Inferior parietal cortex (tissue), 1 donor: ENCODE measurements around the gene EPN3.

Experiments
- DNase-seq: peaks from one replicate; pipeline ENCODE4 v3.0.0-alpha.2; 2016; ENCODE audit errors: extremely low spot score

EPN3 gene

DNA sequence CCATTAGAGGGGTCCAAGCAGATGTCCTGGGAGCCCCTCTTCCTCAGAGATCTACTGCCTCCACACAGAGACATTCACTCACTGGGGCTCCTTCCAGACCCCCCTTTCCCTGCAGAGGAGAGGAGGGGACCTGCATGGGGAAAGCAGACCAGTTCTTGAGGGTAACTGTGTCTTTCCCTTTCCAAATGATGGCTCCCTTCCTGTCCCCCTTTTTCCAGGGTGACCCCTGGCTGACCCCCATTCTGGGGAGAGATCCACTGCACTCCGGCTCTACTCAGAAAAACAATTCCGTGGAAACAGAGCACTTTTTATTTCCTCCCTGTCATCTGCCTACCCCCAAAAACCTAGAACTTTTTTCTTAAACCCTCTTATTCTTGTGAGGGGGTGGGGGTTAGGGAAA, 34.4 kb downstream of the EPN3 start:
- DNase-seq: no peak

DNA sequence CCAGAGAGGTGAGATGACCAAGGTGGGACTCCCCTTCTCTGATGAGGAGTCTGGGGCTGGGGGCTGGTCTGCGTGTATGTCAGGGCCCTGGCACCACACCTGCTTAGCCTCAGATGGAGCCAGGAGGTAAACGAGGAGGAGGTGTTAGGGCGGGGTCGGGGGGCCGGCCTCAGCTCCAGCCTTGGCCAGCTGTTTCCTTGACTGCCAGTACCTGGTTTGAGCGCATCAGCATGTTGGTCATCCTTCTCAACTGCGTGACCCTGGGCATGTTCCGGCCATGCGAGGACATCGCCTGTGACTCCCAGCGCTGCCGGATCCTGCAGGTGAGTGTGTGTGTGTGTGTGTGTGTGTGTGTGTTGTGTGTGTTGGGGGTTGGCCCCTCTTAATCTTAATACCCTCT, 36.1 kb downstream of the EPN3 start:
- DNase-seq: no peak

DNA sequence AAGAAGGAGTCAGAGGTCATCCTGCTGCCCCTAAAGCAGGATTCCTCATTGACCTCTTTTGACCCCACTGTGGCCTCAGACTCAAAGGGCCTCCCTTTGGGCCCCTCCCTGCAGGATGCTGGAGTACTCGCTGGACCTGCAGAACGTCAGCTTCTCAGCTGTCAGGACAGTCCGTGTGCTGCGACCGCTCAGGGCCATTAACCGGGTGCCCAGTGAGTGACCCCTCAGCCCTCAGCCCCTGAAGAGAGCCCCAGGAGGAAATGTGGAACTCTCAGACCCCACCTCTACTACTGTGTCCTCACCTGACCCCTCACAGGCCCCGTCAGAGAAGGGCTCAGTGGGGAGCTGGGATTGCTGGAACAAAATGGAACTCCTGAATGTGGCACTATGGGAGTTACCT, 37.1 kb downstream of the EPN3 start:
- no peak for DNase-seq

DNA sequence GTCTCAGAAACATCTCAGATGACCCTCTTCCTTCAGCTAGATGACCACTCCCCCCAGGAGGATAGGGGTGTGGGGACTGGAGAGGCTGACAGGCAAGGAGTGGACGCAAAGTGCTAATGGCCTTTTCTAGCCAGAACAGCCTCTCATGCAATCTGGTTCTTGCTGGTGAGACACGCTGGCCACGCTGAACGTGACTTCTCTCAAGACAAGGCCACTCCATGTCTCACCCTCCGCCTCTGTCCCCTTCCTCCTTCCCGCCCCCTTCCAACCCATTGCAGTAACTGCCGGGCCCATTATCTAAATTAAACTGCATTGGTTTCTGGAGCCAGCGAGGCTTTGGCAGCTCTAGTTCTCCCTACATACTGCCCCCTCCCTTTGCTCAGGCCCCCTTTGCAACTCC, 37.5 kb downstream of the EPN3 start:
- no peak for DNase-seq

DNA sequence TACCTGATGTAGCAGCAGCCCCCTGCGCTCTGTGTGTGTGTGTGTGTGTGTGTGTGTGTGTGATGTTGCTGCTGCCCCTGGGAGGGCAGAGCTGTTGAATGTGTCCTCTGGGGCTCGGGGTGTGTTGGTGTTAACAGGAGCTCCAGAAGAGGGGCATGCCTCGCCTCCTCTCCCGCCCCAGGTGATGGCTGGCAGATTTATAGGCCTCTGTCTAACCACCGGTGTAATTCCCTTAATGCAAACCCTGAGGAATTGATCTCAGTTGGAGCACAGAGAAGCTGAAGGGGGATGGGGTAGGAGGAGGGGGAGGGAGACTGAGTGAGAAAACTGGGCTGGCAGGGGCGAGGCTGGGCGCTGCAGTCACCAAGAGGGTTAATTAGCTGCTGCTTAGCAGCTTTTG, 38.0 kb downstream of the EPN3 start:
- no peak for DNase-seq

DNA sequence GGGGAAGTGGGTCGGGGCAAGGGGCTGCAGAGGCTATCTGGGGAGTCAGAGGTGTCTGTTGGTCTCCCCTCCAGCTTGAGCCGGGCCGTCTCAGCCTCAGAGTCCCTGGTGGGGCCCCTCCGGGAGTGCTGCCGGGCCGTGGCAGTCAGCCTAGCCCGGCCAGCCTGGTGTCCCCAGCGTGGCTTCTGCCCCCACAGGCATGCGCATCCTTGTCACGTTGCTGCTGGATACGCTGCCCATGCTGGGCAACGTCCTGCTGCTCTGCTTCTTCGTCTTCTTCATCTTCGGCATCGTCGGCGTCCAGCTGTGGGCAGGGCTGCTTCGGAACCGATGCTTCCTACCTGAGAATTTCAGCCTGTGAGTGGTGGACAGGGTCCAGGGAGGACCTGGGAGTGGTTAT, 39.1 kb downstream of the EPN3 start:
- DNase-seq: no peak

DNA sequence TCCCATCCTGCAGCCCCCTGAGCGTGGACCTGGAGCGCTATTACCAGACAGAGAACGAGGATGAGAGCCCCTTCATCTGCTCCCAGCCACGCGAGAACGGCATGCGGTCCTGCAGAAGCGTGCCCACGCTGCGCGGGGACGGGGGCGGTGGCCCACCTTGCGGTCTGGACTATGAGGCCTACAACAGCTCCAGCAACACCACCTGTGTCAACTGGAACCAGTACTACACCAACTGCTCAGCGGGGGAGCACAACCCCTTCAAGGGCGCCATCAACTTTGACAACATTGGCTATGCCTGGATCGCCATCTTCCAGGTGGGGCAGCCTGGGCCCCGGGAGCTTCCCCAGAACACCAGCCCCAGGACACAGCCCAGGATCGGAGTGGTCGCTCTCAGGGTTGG, 40.0 kb downstream of the EPN3 start:
- no peak for DNase-seq

DNA sequence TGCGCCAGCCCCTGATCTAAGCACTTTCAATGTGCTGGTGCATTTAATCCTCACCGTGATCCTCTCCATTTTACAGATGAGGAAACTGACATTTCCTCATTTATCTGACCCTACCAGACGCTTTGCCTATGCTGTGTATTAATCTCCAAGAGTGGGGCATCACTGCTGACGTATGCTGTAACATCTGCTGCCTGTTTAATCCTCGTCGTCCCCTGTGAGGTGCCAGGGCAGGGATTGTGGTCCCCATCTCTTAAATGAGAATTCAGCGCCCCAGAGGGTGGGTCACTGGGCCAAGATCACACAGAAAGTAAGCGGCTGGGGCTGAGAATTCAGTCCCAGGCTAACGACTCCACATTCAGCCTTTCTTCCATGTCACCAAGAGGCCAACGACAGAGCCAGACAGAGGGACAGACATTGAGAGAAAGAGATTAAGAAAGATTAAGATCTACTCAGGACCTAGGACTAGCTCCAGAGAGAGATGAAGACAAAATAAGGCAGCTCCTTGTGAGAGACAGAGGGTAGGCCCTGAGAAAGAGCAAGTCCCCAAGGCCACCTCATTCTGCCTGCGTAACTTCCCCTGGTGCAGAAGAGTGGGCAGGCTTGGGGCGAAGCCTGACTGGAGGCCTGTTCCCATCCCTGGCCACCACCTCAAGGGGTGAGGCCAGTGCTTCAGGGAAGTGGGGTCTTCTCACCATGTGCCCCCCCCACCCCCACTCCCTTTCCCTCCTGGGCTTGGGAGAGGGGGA, 41.5 kb downstream of the EPN3 start:
- no peak for DNase-seq

DNA sequence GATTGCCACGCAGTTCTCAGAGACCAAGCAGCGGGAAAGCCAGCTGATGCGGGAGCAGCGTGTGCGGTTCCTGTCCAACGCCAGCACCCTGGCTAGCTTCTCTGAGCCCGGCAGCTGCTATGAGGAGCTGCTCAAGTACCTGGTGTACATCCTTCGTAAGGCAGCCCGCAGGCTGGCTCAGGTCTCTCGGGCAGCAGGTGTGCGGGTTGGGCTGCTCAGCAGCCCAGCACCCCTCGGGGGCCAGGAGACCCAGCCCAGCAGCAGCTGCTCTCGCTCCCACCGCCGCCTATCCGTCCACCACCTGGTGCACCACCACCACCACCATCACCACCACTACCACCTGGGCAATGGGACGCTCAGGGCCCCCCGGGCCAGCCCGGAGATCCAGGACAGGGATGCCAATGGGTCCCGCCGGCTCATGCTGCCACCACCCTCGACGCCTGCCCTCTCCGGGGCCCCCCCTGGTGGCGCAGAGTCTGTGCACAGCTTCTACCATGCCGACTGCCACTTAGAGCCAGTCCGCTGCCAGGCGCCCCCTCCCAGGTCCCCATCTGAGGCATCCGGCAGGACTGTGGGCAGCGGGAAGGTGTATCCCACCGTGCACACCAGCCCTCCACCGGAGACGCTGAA, 43.2 kb downstream of the EPN3 start:
- DNase-seq: no peak

DNA sequence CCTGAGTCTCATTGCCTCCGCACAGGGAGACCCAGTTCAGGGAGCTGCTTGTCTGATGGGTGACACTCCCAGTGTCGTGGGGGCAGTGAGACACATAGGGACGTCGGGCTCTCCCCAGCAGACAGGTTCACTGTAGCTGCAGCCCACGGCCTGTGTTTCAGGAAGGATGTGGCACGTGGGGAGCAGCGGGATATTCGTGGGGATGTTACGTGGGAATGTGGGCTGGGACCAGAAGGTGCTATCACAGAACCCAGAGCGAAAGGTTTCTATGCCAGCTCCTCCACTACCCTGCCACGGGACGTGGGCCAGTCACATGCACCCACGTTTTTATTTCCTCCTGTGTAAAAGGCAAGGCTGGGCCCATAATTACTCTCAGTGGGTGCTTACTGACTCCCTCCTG, 44.3 kb downstream of the EPN3 start:
- no peak for DNase-seq

DNA sequence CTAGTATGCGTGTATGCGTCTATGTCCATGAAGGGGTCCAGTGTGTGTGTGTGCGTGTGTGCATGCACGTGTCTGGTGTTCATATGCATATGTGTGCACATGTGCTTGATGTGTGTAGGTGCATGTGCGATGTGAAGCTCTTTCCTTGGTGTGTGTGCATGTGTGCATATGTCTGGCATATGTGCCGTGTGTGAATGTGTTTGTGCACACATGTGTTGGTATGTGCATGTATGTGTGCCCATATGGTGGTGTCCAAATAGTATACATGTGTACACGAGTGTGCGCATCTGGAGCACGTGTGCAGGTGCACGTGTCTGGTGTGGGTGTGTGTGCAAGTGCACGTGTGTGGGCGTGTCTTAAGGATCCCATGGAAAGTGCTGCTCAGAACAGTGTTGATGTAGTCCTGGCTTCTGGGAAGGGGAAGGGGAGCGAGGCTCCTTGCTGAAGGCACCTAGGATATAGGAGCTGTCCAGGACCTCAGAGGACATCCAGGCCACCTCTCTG, 45.0 kb downstream of the EPN3 start:
- DNase-seq: no peak

DNA sequence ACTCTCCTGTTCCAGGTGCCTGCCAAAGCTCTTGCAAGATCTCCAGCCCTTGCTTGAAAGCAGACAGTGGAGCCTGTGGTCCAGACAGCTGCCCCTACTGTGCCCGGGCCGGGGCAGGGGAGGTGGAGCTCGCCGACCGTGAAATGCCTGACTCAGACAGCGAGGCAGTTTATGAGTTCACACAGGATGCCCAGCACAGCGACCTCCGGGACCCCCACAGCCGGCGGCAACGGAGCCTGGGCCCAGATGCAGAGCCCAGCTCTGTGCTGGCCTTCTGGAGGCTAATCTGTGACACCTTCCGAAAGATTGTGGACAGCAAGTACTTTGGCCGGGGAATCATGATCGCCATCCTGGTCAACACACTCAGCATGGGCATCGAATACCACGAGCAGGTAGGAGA, 45.6 kb downstream of the EPN3 start:
- no peak for DNase-seq

DNA sequence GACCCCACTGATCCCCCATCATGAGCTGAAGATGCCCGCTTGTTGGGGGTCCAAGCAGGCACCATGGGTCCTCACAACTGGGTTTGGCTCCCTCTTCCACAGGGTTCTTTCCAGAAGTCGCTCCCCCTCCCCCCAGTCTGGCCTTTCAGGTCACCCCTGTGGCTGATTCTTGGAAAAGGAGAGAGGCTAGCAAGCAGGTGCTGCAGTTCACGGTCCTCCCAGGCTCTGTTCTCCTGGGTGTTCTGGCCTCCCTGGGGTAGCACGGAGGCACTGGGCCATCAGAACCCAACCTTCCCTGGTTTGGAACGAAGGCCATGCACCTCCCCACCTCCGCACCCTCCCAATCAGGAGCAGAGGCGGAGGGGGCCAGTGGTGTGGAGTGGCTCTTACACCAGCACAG, 46.9 kb downstream of the EPN3 start:
- DNase-seq: no peak

DNA sequence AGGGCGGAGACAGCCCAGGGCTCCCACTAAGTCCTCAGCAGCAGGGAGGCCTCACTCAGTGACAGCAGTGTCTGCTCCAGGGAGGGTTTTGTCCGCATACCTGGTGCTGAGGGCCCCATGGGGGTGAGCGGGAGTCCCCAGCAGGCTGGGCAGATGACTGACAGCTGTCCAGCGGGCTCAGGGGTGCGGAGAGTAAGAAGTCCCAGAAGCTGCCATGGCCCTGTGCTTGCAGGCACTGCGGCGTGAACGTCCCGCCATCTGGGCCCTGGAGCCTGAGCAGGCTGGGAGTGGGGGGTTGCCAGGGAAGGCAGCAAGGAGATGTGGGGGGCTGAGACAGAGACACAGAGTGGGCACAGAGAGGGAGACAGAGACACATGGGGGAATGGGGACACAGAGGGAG, 48.1 kb downstream of the EPN3 start:
- no peak for DNase-seq

DNA sequence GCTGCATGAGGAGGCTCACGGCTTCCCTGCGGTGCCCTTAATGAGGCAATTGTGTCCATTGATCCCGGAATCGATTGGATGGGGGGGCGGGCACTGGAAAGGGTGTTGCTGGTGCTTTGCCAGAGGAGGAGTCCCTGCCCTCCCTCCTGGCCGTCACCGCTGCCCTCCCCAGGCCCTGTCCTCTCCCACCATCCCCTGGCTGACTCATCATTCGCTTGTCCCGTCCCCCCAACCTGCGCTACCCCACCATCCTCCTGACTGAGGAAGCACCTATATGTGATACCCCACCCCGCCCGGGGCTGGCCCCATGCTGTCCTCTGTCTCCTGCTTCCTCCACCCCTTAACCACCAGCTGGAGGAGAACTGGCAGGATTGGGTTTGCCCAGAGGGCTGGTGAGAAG, 48.8 kb downstream of the EPN3 start:
- DNase-seq: no peak

DNA sequence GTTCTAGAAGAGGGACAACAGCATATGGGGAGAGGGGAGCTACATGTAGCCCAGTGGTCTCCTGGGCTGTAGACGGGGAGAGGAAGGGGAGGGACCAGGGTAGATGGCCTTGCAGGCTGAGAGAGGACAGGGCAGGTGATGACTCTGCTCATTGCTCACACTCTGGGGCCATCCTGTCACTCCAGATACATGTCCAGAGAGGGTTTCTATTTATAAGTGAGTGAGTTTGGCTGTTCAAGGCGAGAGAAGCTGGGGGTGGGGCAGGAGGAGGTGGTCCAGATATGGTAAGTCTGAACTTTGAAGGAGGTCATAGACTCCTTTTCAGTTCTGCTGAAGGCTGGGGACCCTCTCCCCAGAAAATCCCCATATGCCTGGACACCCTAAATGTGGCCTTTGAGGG, 50.2 kb downstream of the EPN3 start:
- DNase-seq: no peak

DNA sequence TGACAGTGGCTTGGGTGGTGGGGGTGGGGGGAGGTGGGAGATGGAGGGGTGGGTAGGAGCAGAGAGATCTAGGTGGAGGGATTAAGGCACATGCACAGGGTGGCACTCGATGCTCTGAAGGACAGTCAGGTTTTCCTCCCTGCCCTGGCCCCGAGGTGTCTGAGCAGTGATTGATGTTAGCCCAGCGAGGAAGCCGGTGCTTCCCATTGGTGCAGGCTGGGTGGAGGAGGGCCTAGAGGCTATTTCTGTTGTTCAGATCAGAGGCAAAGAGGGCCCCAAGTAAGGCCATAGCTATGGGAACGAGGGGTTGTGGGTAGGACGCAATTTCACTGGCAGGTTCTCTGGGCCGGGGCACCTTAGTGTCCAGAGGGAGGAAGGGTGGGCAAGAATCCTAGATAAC, 51.1 kb downstream of the EPN3 start:
- no peak for DNase-seq

DNA sequence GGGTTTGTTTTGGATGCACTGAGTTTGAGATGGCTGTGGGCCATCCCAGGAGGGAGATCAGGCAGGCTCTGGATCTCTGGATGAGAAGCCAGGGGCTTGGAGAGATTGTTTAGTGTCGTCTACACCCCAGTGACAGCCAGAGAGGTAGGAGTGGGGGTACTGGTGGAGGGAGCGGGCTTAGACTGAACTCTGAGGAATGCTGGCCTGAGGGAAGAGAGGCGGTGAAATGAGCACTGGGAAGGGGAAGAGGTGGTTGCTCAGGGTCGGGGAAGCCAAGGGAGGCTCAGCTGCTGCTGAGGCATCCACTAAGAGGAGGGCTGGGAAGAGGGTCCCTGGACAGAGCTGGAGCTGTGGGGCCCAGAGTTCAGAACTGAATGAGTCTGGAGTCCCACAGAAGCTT, 51.6 kb downstream of the EPN3 start:
- DNase-seq: no peak

DNA sequence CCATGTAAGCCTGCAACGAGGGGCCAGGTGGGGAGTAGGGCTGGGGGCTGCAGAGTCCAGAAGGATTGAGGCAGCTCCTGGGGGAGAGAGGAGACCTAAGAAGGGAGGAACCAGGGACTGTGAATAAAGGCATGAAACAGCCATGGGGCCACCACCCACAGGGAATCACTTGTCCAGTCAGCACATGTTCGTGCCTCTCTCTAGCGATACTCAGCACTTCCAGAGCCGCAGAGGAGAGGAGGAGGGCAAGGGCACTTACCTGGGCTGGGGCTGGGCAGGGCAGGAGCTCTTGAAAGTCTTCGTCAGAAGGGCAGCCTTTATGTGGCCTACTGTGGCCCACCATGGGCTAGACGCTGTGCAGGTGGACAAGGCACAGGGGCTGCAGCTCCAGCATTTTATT, 52.2 kb downstream of the EPN3 start:
- no peak for DNase-seq

DNA sequence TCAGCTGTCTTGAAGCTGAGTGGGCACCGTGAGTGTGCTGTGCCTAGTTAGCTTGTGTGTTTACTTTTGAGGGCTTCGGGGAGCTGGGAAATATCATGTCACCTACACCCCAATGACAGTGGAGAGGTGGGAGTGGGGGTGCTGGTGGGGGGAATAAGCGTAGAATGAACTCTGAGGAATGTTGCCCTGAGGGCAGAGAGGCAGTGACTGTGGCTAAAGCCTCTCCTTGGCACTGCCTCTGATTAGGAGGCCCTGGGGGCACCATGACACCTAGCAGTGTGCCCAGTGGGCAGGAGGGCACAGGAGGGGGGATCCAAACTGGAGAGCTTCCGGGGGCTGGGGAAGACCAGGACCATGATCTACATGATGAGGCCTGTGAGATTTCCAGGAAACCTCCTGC, 52.8 kb downstream of the EPN3 start:
- DNase-seq: no peak

DNA sequence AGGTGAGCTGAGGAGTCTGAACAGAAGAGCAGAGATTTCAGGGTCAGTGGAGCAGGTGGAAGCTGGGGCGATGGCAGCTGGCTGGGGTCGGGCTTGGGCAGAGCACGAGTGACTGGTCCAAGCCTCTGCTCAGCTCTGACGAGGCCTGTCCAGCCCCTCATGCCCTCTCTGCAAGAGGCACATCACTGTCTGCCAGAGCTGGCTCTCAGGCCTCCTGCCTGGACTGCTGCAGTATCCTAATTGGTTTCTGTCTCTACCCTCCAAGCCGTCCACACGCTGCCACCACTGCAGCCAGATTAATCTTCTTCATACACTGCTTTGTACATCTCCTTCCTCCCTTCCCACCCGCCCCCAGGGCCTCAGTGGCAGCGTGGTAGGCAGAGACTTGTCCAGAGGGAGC, 53.4 kb downstream of the EPN3 start:
- DNase-seq: no peak

DNA sequence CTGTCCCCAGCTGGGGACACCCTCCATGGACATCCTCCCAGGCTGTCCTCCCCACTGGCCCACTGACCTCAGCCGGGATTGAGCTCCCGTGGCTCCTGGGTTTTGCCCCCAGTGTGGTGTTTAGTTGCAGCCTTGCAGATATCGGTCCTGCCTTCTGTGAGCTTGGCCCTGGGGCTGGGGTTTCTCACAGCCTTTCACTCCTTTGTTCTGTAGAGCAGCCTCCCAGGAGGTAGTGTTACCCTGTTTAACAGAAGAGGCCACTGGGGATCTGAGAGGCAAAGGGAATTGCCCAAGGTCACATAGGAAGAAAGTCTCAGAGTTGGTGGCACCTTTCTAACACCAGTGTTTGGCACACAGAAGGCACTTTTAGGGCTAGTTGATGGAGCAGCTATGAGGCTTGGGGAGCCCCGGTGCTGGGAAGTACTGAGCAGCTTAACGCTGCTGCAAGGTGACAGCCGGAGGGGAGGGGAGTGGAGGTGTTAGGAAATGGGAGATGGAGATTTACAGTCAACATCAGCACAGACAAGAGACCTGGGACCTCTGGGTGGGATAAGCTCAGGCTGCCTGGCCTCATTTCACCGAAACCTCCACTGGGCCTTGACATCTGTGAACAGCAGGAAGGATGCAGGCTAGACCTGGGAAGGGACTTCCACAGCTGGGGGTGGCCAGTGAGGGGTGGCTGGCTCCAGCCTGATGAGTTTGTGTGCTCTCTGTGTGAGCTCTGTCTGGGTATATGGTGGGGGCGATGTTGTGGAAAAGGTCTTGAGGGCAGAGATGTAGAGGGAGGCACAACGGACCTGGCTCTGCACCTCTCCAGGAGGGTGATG, 54.1 kb downstream of the EPN3 start:
- DNase-seq: no peak

DNA sequence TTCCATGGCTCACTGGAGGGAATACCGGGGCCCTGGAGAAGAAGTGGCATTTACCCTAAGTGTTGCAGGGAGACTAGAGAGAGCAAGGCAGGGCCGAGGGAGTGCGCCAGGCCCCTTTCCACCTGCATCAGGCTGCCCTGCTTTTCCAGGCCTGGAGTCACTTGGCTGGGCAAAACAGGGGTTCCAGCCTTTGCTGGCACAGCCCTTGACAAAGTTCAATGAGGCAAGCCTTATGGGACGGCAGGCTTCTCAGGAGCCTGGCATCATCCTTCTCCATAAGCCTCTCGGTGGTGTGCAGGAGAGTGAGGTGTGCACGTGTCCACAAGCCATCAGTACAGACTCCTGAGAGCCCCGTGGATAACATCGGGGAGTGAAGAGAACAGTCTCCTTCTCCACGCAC, 55.0 kb downstream of the EPN3 start:
- no peak for DNase-seq
